HepG2 (cell line): ENCODE results near the gene STARD13. TPM values are rescaled to one million over a fixed set of nuclear protein-coding genes. Genes with fewer than 3 reads are reported as not detected.
A peak's percentile ranks its signal among the peaks of the same experiment; 100 is the strongest.

Source experiments
- CC2D1A ChIP-seq: sonication (generic); formaldehyde crosslinking; IDR thresholded peaks from 2 replicates; pipeline ENCODE4 v1.8.1; 2023; ENCODE audit warnings: mild to moderate bottlenecking, missing genetic modification reagents
- EED ChIP-seq: sonication (generic); formaldehyde crosslinking; IDR thresholded peaks from 2 replicates; pipeline ENCODE4 v1.5.0; 2020; ENCODE audit warnings: mild to moderate bottlenecking, missing genetic modification reagents
- HNF1A ChIP-seq, 2 experiments: sonication (generic) in 1 of 2; formaldehyde crosslinking in 1 of 2; IDR thresholded peaks; 2 replicates each; pipeline versions ENCODE4 v1.4.0 to v1.6.1; 2016 to 2020; ENCODE audit warnings: borderline replicate concordance in 1 of 2, low read depth in 1 of 2, mild to moderate bottlenecking in 1 of 2, missing genetic modification reagents in 1 of 2
- JUN ChIP-seq: sonication (generic); formaldehyde crosslinking; IDR thresholded peaks from 2 replicates; pipeline ENCODE4 v1.4.0; 2020; ENCODE audit warnings: mild to moderate bottlenecking, missing genetic modification reagents
- KLF11 ChIP-seq: IDR thresholded peaks from 2 replicates; pipeline ENCODE4 v1.6.1; 2016; ENCODE audit warnings: missing compliant biosample characterization
- NR2F1 ChIP-seq, 2 experiments: fragments of 450-650 bp in 1 of 2; formaldehyde crosslinking in 1 of 2; IDR thresholded peaks; 2 replicates each; pipeline versions ENCODE4 v1.5.0 to v1.6.1; 2016 to 2020; ENCODE audit warnings: mild to moderate bottlenecking in 1 of 2, missing compliant biosample characterization in 1 of 2, missing genetic modification reagents in 1 of 2, moderate library complexity in 1 of 2
- PATZ1 ChIP-seq: sonication (generic); formaldehyde crosslinking; IDR thresholded peaks from 2 replicates; pipeline ENCODE4 v1.4.0; 2020; ENCODE audit warnings: missing genetic modification reagents
- PLSCR1 ChIP-seq: sonication (generic); formaldehyde crosslinking; IDR thresholded peaks from 2 replicates; pipeline ENCODE4 v1.5.0; 2020; ENCODE audit warnings: missing genetic modification reagents, mild to moderate bottlenecking, borderline replicate concordance
- PRPF4 ChIP-seq: fragments of 200-400 bp; formaldehyde crosslinking; IDR thresholded peaks from 2 replicates; pipeline ENCODE4 v1.6.1; 2016; ENCODE audit warnings: low read length, low read depth; ENCODE audit not compliant: poor library complexity, severe bottlenecking
- SAFB2 ChIP-seq: sonication (generic); formaldehyde crosslinking; IDR thresholded peaks from 2 replicates; pipeline ENCODE4 v1.5.1; 2020; ENCODE audit warnings: missing genetic modification reagents, low read depth, mild to moderate bottlenecking, borderline replicate concordance
- SRSF9 ChIP-seq: fragments of 200-400 bp; formaldehyde crosslinking; IDR thresholded peaks from 2 replicates; pipeline ENCODE4 v1.6.1; 2018; ENCODE audit warnings: borderline replicate concordance, mild to moderate bottlenecking, low read depth, low read length; ENCODE audit not compliant: insufficient read depth, poor library complexity, severe bottlenecking
- ZBTB20 ChIP-seq: sonication (generic); formaldehyde crosslinking; IDR thresholded peaks from 2 replicates; pipeline ENCODE4 v1.8.1; 2023; ENCODE audit warnings: missing genetic modification reagents, low read depth, mild to moderate bottlenecking, borderline replicate concordance
- ZFP82 ChIP-seq: sonication (generic); formaldehyde crosslinking; IDR thresholded peaks from 2 replicates; pipeline ENCODE4 v1.5.1; 2020; ENCODE audit warnings: mild to moderate bottlenecking, missing genetic modification reagents, borderline replicate concordance
- ZNF264 ChIP-seq: sonication (generic); formaldehyde crosslinking; IDR thresholded peaks from 2 replicates; pipeline ENCODE4 v1.4.0; 2020; ENCODE audit warnings: missing genetic modification reagents
- ZNF274 ChIP-seq: sonication (generic); formaldehyde crosslinking; IDR thresholded peaks from 2 replicates; pipeline ENCODE4 v1.5.1; 2020; ENCODE audit warnings: mild to moderate bottlenecking, missing genetic modification reagents
- ZNF432 ChIP-seq: sonication (generic); formaldehyde crosslinking; IDR thresholded peaks from 2 replicates; pipeline ENCODE4 v1.5.0; 2020; ENCODE audit warnings: missing genetic modification reagents, mild to moderate bottlenecking, borderline replicate concordance
- ZNF468 ChIP-seq: sonication (generic); formaldehyde crosslinking; IDR thresholded peaks from 2 replicates; pipeline ENCODE4 v1.8.0; 2022; ENCODE audit warnings: mild to moderate bottlenecking, moderate library complexity, missing genetic modification reagents
- ZNF530 ChIP-seq: sonication (generic); formaldehyde crosslinking; IDR thresholded peaks from 2 replicates; pipeline ENCODE4 v1.5.0; 2020; ENCODE audit warnings: low read depth, mild to moderate bottlenecking, missing genetic modification reagents
- ZNF564 ChIP-seq: sonication (generic); formaldehyde crosslinking; IDR thresholded peaks from 2 replicates; pipeline ENCODE4 v1.8.1; 2023; ENCODE audit warnings: mild to moderate bottlenecking, missing genetic modification reagents
- polyA plus RNA-seq, 8 experiments: library from polyadenylated mRNA; depleted of rRNA in 3 of 8; stranded (reverse) in 7 of 8; unstranded in 1 of 8; fragments of >200 nt; fragmentation: Illumina TruSeq in 4 of 8; extraction: Trizol in 4 of 8; gene quantifications; 2 replicates each; pipeline versions ENCODE4 v1.2.1 to v1.2.3, GENCODE V29; 2011 to 2016; ENCODE audit warnings: low read depth in 4 of 8, missing spikeins in 1 of 8, mixed read lengths in 1 of 8; ENCODE audit not compliant: insufficient read depth in 1 of 8
- total RNA-seq, 5 experiments: library from RNA; depleted of rRNA; stranded (reverse); fragments of >200 nt; fragmentation: Illumina TruSeq; extraction: Trizol; gene quantifications; 2 replicates each; pipeline ENCODE4 v1.2.3, GENCODE V29; 2016; ENCODE audit warnings: low read depth in 1 of 5

STARD13 gene
- total and polyA plus RNA-seq, 2 of the 13 experiments (the other 11 are each of a cell fraction or from before 2014, with no cell fraction given) = 12.8 to 14.3 TPM

- TF ChIP-seq PATZ1 (CRISPR knock-in tag) = peak; percentile 95
- peak; percentile 39; the same call in 1 of the 2 replicates for TF ChIP-seq HNF1A (IDR thresholded peaks at IDR 0.05; ENCODE audit: low read depth)
- TF ChIP-seq HNF1A (CRISPR knock-in tag; IDR thresholded peaks at IDR 0.05; ENCODE audit: borderline replicate concordance) = peak; percentile 85; the same call in 1 of the 2 replicates
- no peak for TF ChIP-seq ZNF432
- no peak for TF ChIP-seq ZFP82 (CRISPR knock-in tag)
- no peak for TF ChIP-seq ZNF468
- TF ChIP-seq SAFB2 (CRISPR knock-in tag) = no peak
- TF ChIP-seq JUN (CRISPR knock-in tag) = peak; percentile 97
- TF ChIP-seq PRPF4 = no peak
- peak; percentile 22; the same call in 1 of the 2 replicates for TF ChIP-seq ZBTB20 (CRISPR knock-in tag)
- TF ChIP-seq ZNF530 (CRISPR knock-in tag) = no peak
- TF ChIP-seq ZNF564 (CRISPR knock-in tag) = 0 out of 2 replicates have a peak, but pooled peaks have one; percentile 39
- peak; percentile 85 to 92 for TF ChIP-seq NR2F1 (CRISPR knock-in tag; IDR thresholded peaks at IDR 0.05)
- TF ChIP-seq PLSCR1 (CRISPR knock-in tag) = no peak
- TF ChIP-seq CC2D1A (CRISPR knock-in tag) = no peak
- peak; percentile 89 for TF ChIP-seq ZNF264 (CRISPR knock-in tag)
- no peak; the same call in 1 of the 2 replicates for TF ChIP-seq KLF11 (CRISPR knock-in tag)
- no peak for TF ChIP-seq EED (CRISPR knock-in tag)
- TF ChIP-seq ZNF274 (CRISPR knock-in tag) = no peak
- no peak for TF ChIP-seq SRSF9
These were observed 159.6 kb downstream of the STARD13 start (continued) for GRCh38 chr13:33125821-33126570.
